IMR-90 (cell line): ENCODE data around the gene CBS. TPM values are rescaled to one million over a fixed set of nuclear protein-coding genes. Genes with fewer than 3 reads are reported as not detected.
"Not testable (repeated sequence)": the region's sequence is repeated elsewhere in the genome, so short reads cannot be mapped to it uniquely, and the experiment has no call there.

Source experiments
- ATAC-seq: fragments of 200-7000 bp; cut with Tn5 transposase; 2 replicates; pipeline ENCODE4 v1.9.1; 2020; ENCODE audit warnings: low read depth, mild to moderate bottlenecking, moderate library complexity
- BruUV-seq: library from RNA; stranded (reverse); fragments of 400-500 nt; replicated peaks from 2 replicates; lab custom pipeline; 2021; lab: Mats Ljungman, UMichigan
- CTCF ChIA-PET: fragments of 300-600 bp; formaldehyde crosslinking; extraction: SDS; loops from one replicate; lab custom pipeline; 2021; ENCODE audit warnings: antibody characterized with exemption; lab: Yijun Ruan, JAX
- POLR2A ChIA-PET: fragments of 300-600 bp; sonication (Branson Sonifier 250); formaldehyde crosslinking; loops from one replicate; lab custom pipeline; 2022; ENCODE audit warnings: antibody characterized with exemption; ENCODE audit not compliant: unreplicated experiment; lab: Charles Lee
- DNase-seq: peaks from one replicate; pipeline ENCODE4 v3.0.0; 2013
- H2AFZ ChIP-seq: replicated peaks from 2 replicates; pipeline ENCODE3; 2013; ENCODE audit warnings: low read length, mild to moderate bottlenecking; ENCODE audit not compliant: poor library complexity
- H2AK5ac ChIP-seq: 2 replicates; pipeline ENCODE4 v1.6.1; 2013; ENCODE audit warnings: low read depth, low read length, inconsistent platforms
- H2AK9ac ChIP-seq: replicated peaks from 2 replicates; pipeline ENCODE3; 2013; ENCODE audit warnings: mild to moderate bottlenecking, low read depth, low read length, moderate library complexity; ENCODE audit not compliant: poor library complexity
- H2BK120ac ChIP-seq: 2 replicates; pipeline ENCODE4 v1.6.1; 2013; ENCODE audit warnings: low read depth, low read length, inconsistent platforms
- H2BK15ac ChIP-seq: 3 replicates; pipeline ENCODE4 v1.6.1; 2013; ENCODE audit warnings: low read depth, low read length, inconsistent platforms
- H2BK20ac ChIP-seq: 2 replicates; pipeline ENCODE4 v1.6.1; 2013; ENCODE audit warnings: low read depth, mild to moderate bottlenecking, inconsistent platforms, low read length, moderate library complexity
- H2BK5ac ChIP-seq: 2 replicates; pipeline ENCODE4 v1.6.1; 2013; ENCODE audit warnings: mild to moderate bottlenecking, low read depth, low read length, inconsistent platforms; ENCODE audit not compliant: poor library complexity, severe bottlenecking
- H3K14ac ChIP-seq: replicated peaks from 2 replicates; pipeline ENCODE4 v1.6.1; 2013; ENCODE audit warnings: low read depth, low read length, inconsistent platforms
- H3K18ac ChIP-seq: 2 replicates; pipeline ENCODE4 v1.6.1; 2013; ENCODE audit warnings: low read depth, low read length, control low read depth
- H3K23ac ChIP-seq: 2 replicates; pipeline ENCODE4 v1.6.1; 2013; ENCODE audit warnings: low read depth, low read length, inconsistent platforms
- H3K27ac ChIP-seq: 2 replicates; pipeline ENCODE4 v1.5.1; 2013; ENCODE audit warnings: mild to moderate bottlenecking, control low read depth, low read length; ENCODE audit not compliant: insufficient read depth
- H3K27me3 ChIP-seq: 2 replicates; pipeline ENCODE4 v1.6.1; 2013; ENCODE audit warnings: low read length; ENCODE audit not compliant: control insufficient read depth, insufficient read depth
- H3K36me3 ChIP-seq: 2 replicates; pipeline ENCODE4 v1.6.1; 2013; ENCODE audit warnings: low read length, mixed read lengths; ENCODE audit not compliant: control insufficient read depth, insufficient read depth
- H3K4ac ChIP-seq: 2 replicates; pipeline ENCODE4 v1.6.1; 2013; ENCODE audit warnings: low read depth, low read length, inconsistent platforms
- H3K4me1 ChIP-seq: 2 replicates; pipeline ENCODE4 v1.6.1; 2013; ENCODE audit warnings: low read length, mixed read lengths; ENCODE audit not compliant: control insufficient read depth, insufficient read depth
- H3K4me2 ChIP-seq: 2 replicates; pipeline ENCODE4 v1.6.1; 2013; ENCODE audit warnings: low read depth, mild to moderate bottlenecking, control low read depth, low read length, moderate library complexity
- H3K4me3 ChIP-seq: 2 replicates; pipeline ENCODE4 v1.5.1; 2013; ENCODE audit warnings: low read depth, mild to moderate bottlenecking, control low read depth, low read length, moderate library complexity; ENCODE audit not compliant: insufficient read depth
- H3K56ac ChIP-seq: 2 replicates; pipeline ENCODE4 v1.6.1; 2013; ENCODE audit warnings: low read length, inconsistent platforms; ENCODE audit not compliant: insufficient read depth; ENCODE audit errors: extremely low read depth
- H3K79me1 ChIP-seq, 2 experiments: 2 replicates each; pipeline ENCODE4 v1.6.1; 2013; ENCODE audit warnings: low read length in 2 of 2, inconsistent platforms in 1 of 2, low read depth in 1 of 2
- H3K9ac ChIP-seq: 2 replicates; pipeline ENCODE4 v1.6.1; 2013; ENCODE audit warnings: low read depth, low read length, control low read depth
- H3K9me1 ChIP-seq: 2 replicates; pipeline ENCODE4 v1.6.1; 2013; ENCODE audit warnings: low read length, inconsistent platforms; ENCODE audit not compliant: insufficient read depth
- H3K9me3 ChIP-seq: 2 replicates; pipeline ENCODE4 v1.6.1; 2013; ENCODE audit warnings: low read length; ENCODE audit not compliant: control insufficient read depth, insufficient read depth
- H4K20me1 ChIP-seq: 2 replicates; pipeline ENCODE4 v1.6.1; 2013; ENCODE audit warnings: low read length, inconsistent platforms; ENCODE audit not compliant: insufficient read depth
- H4K5ac ChIP-seq: 2 replicates; pipeline ENCODE4 v1.6.1; 2013; ENCODE audit warnings: mild to moderate bottlenecking, low read depth, low read length, control low read depth
- H4K8ac ChIP-seq, 2 experiments: 2 replicates each; pipeline ENCODE4 v1.6.1; 2013; ENCODE audit warnings: low read depth in 2 of 2, low read length in 2 of 2, control low read depth in 1 of 2, inconsistent platforms in 1 of 2
- H4K91ac ChIP-seq: 2 replicates; pipeline ENCODE4 v1.6.1; 2013; ENCODE audit warnings: low read depth, low read length, inconsistent platforms; ENCODE audit not compliant: insufficient read depth
- WGBS, 2 experiments: methylation state at CpG; one replicate each; pipeline versions ENCODE4 v1.1.5 to v1.1.7; 2013; ENCODE audit warnings: missing lambda C conversion rate in 2 of 2; ENCODE audit not compliant: insufficient read length in 1 of 2; ENCODE audit errors: extremely low coverage in 2 of 2; 5-methylcytosine and 5-hydroxymethylcytosine counted together
- dilution Hi-C: fragments of 300-500 bp; cut with HindIII; formaldehyde crosslinking; loops from one replicate; pipeline ENCODE4 v1.14.3; 2018; ENCODE audit warnings: low sequenced_read_pairs; ENCODE audit not compliant: unreplicated experiment
- in situ Hi-C: fragments of 300-500 bp; cut with MboI; formaldehyde crosslinking; loops from 3 replicates; pipeline ENCODE4 v1.14.3; 2019; ENCODE audit warnings: low sequenced_read_pairs, inconsistent platforms, mixed read lengths
- intact Hi-C: fragments of 100-400 bp; cut with micrococcal nuclease; formaldehyde crosslinking; loops from 2 replicates; pipeline ENCODE4 v1.10.0; 2022
- polyA plus RNA-seq, 3 experiments: library from polyadenylated mRNA; depleted of rRNA; stranded (reverse); fragments of >200 nt; gene quantifications; 2 replicates each; pipeline ENCODE4 v1.2.3, GENCODE V29; 2012; ENCODE audit warnings: low replicate concordance in 1 of 3
- total RNA-seq: library from RNA; depleted of rRNA; stranded (reverse); fragments of >200 nt; gene quantifications from 2 replicates; pipeline ENCODE4 v1.2.3, GENCODE V29; 2012

Gene CBS
- total and polyA plus RNA-seq, 2 of the 4 experiments (the other 2 are of a cell fraction) = 38.5 to 54.3 TPM

DNA sequence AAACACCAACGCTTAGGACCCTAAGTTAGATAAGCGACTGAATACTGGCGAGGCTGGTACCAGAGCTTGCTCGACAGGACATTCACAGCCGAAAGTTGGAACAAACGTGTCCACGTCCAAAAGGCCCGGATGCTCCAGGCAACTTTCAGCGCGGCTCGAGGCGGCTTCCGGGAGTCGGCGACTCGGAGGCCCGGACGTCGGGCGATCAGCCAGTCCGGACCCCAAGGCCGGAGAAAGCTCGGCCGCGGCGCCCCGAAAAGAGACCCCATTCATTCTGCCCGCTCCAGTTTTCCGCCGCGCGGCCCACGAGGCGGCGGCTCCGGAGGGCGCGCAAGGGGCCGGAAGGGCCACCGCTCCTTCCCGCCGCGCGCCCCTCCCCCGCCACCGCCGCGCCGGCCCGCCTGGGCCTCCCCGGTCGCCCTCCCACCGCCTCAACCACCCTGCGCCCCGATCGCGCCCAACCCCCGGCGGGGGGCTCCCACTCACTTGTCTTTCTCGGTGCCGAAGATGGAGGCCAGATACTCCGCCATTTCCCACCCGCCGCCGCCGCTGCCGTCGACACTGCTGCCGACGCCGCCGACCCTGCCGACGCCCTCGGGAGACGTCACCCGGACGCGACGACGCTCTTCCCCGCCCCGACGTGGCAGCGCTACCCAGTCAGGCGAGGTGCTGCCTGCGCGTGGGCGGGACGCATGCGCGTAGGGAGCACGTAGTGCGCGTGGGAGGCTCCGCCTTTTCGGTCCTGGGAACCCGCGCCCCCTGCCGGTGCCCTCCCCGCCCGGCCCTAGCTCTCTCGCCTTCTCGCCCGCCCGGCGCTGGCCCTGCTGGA lies 31.5 kb upstream of the CBS start, which contains the start of gene U2AF1:
Gene U2AF1 (minus strand): TSS at position 606 of the 829 bp plus-strand sequence. CDS start 76 bp downstream, at position 530.
- H3K18ac ChIP-seq, H2AK5ac ChIP-seq, H2BK120ac ChIP-seq, CTCF ChIA-PET, DNase-seq, H2BK20ac ChIP-seq, H2BK5ac ChIP-seq, H2AK9ac ChIP-seq, H3K4me1 ChIP-seq, H3K14ac ChIP-seq, H2AFZ ChIP-seq, H3K4ac ChIP-seq, H3K36me3 ChIP-seq, POLR2A ChIA-PET, H3K4me2 ChIP-seq, H3K9me3 ChIP-seq, dilution Hi-C loops, intact Hi-C loops, BruUV-seq, H4K5ac ChIP-seq, H2BK15ac ChIP-seq, H4K91ac ChIP-seq, H3K27me3 ChIP-seq, in situ Hi-C loops, H3K9me1 ChIP-seq, H3K56ac ChIP-seq, H3K79me1 ChIP-seq, H4K8ac ChIP-seq, H3K23ac ChIP-seq, H4K20me1 ChIP-seq: not testable (repeated sequence)
- ATAC-seq = peak; percentile 95
- Histone ChIP-seq H3K27ac (peak within 1 kb of the TSS; percentile 40; the same call in 1 of the 2 replicates), H3K9ac (peak within 1 kb of the TSS; percentile 67), H3K4me3 (peak within 1 kb of the TSS; percentile 64)
- WGBS, 2 experiments = no CpG with 5 or more reads among the region's 107 CpGs

GRCh38 chr21:43104642-43105041 lies 29.0 kb upstream of the CBS start:
- H3K4ac ChIP-seq, H4K8ac ChIP-seq, POLR2A ChIA-PET, intact Hi-C loops, DNase-seq, H2BK20ac ChIP-seq, H3K36me3 ChIP-seq, H3K27ac ChIP-seq, H3K9me3 ChIP-seq, in situ Hi-C loops, H3K9ac ChIP-seq, H2AK9ac ChIP-seq, H2AFZ ChIP-seq, H2BK120ac ChIP-seq, H3K4me3 ChIP-seq, H3K9me1 ChIP-seq, H3K23ac ChIP-seq, H3K14ac ChIP-seq, H3K4me1 ChIP-seq, H4K5ac ChIP-seq, H3K27me3 ChIP-seq, H4K20me1 ChIP-seq, ATAC-seq, dilution Hi-C loops, H2BK15ac ChIP-seq, CTCF ChIA-PET, H3K56ac ChIP-seq, H2AK5ac ChIP-seq, H3K79me1 ChIP-seq, H3K4me2 ChIP-seq, H4K91ac ChIP-seq, H2BK5ac ChIP-seq, H3K18ac ChIP-seq: not testable (repeated sequence)
- WGBS, 2 experiments = no CpG with 5 or more reads among the region's 5 CpGs
- TSS peak; percentile 83 for BruUV-seq
